Right lobe of liver (tissue), 6 donors: Measurements from ENCODE around the gene TNIK. TPM values are rescaled to one million over a fixed set of nuclear protein-coding genes. Genes with fewer than 3 reads are reported as not detected.
A peak's percentile ranks its signal among the peaks of the same experiment; 100 is the strongest.

ENCODE experiments used
- ATAC-seq, 4 donors: fragments of 200-7000 bp; cut with Tn5 transposase; one replicate each; pipeline ENCODE4 v1.9.1; 2020; ENCODE audit warnings: mild to moderate bottlenecking in 4 of 4, moderate library complexity in 4 of 4
- DNase-seq, 3 donors: peaks; one replicate each; pipeline ENCODE4 v3.0.0-alpha.2; 2020
- H3K27ac ChIP-seq, 3 donors: fragments of 200-600 bp; one replicate each; pipeline ENCODE4 v1.8.0; 2022
- H3K27me3 ChIP-seq, 2 donors: fragments of 200-600 bp; one replicate each; pipeline ENCODE4 v1.8.0; 2022
- H3K36me3 ChIP-seq, 4 donors: fragments of 200-600 bp; sonication (generic) in 1 of 4; one replicate each; pipeline versions ENCODE4 v1.5.1 to v1.8.0; 2017 to 2022; ENCODE audit warnings: control low read depth in 1 of 4
- H3K4me1 ChIP-seq, 4 donors: fragments of 200-600 bp; sonication (generic) in 1 of 4; one replicate each; pipeline versions ENCODE4 v1.5.1 to v1.8.0; 2017 to 2022; ENCODE audit warnings: control low read depth in 1 of 4
- H3K4me3 ChIP-seq, 3 donors: fragments of 200-600 bp; one replicate each; pipeline ENCODE4 v1.8.0; 2022
- H3K9me3 ChIP-seq, 4 donors: fragments of 200-600 bp; sonication (generic) in 1 of 4; one replicate each; pipeline versions ENCODE4 v1.5.1 to v1.8.0; 2017 to 2022; ENCODE audit warnings: control low read depth in 1 of 4
- CTCF ChIP-seq, 4 donors: fragments of 200-600 bp in 3 of 4; fragments of 450-650 bp in 1 of 4; IDR thresholded peaks; one replicate each; pipeline versions ENCODE4 v1.5.1 to v1.8.0; 2016 to 2022; ENCODE audit warnings: antibody characterized with exemption in 4 of 4, mild to moderate bottlenecking in 2 of 4
- POLR2A ChIP-seq: fragments of 450-650 bp; IDR thresholded peaks from one replicate; pipeline ENCODE4 v1.6.1; 2017; ENCODE audit warnings: antibody characterized with exemption, mild to moderate bottlenecking
- WGBS: methylation state at CpG from one replicate; pipeline ENCODE4 v1.1.6; 2018; ENCODE audit warnings: low coverage, low lambda C conversion rate; ENCODE audit not compliant: insufficient coverage; ENCODE audit errors: missing lambda C conversion rate; 5-methylcytosine and 5-hydroxymethylcytosine counted together
- intact Hi-C, 2 donors: fragments of 100-400 bp; cut with DNase I; formaldehyde crosslinking; loops; one replicate each; pipeline versions ENCODE4 v1.11.2 to v1.14.1; 2022
- total RNA-seq, 6 experiments: library from RNA; depleted of rRNA in 2 of 6; stranded (reverse); fragments of >200 nt in 2 of 6; fragmentation: NEBNext Ultra II Directional in 3 of 6; extraction: Animal tissue kit (Norgen Biotek cat#: 25700) in 3 of 6; gene quantifications; one replicate each; pipeline versions ENCODE4 v1.1.0 to v1.2.4, GENCODE V29; 2016 to 2023
- donor health status: DM: no; HTN: yes; CAD: no.
- donor health status: DM: no; HTN: no; CAD: no.
- donor health status: DM: no; HTN: no; CAD: no.
- donor health status: DM: no; HTN: yes; CAD: no.
- donor health status: DM: no; HTN: yes; CAD: no.

Gene TNIK
- total RNA-seq, 6 experiments from 2014 or later = 5.2 to 8.0 (median 6.8) TPM

GRCh38 chr3:171446801-171447578 is 13.2 kb downstream of the TNIK start:
- Histone ChIP-seq H3K9me3 (no peaks in the 10 kb centered on the region), H3K4me3 (no peak overlapping the region), H3K36me3 (no peaks in the 10 kb centered on the region), H3K4me1 (peaks cover 0 to 6% (median 0%) of the 10 kb centered on the region in 4 donors), H3K27me3 (no peaks in the 10 kb centered on the region), H3K27ac (no peak overlapping the region)
- intact Hi-C loops = no loop called here
- TF ChIP-seq CTCF (IDR thresholded peaks at IDR 0.05) = no peak
- ATAC-seq (peak; percentile 13 to 99 (median 48)), DNase-seq (peak in 1 of 3 donors; percentile 39)
- 85% methylated on average over 12 of the region's 12 CpGs for WGBS

- Histone ChIP-seq H3K27me3 (no peaks in the 10 kb centered on the region), H3K4me1 (peaks cover 0 to 6% (median 0%) of the 10 kb centered on the region in 4 donors), H3K27ac (no peak overlapping the region), H3K9me3 (no peaks in the 10 kb centered on the region), H3K4me3 (no peak overlapping the region), H3K36me3 (no peaks in the 10 kb centered on the region)
- intact Hi-C loops = no loop called here
- TF ChIP-seq POLR2A (no peak), CTCF (IDR thresholded peaks at IDR 0.05) (no peak)
- no peak for ATAC-seq
- WGBS = 88% methylated on average over 1 of the region's 1 CpG
- DNase-seq = no peak
Measured at GRCh38 chr3:171446301-171446700, 13.9 kb downstream of the TNIK start.

GRCh38 chr3:171445620-171446204 is 14.5 kb downstream of the TNIK start:
- H3K27me3 ChIP-seq = no peaks in the 10 kb centered on the region
- no peak for ATAC-seq
- H3K4me1 ChIP-seq = peaks cover 0 to 6% (median 0%) of the 10 kb centered on the region in 4 donors
- TF ChIP-seq CTCF (IDR thresholded peaks at IDR 0.05) (no peak), POLR2A (no peak)
- H3K27ac ChIP-seq = no peak overlapping the region
- WGBS = 96% methylated on average over 6 of the region's 6 CpGs
- H3K9me3 ChIP-seq = no peaks in the 10 kb centered on the region
- no peak for DNase-seq
- H3K36me3 ChIP-seq = no peaks in the 10 kb centered on the region
- intact Hi-C loops = no loop called here
- H3K4me3 ChIP-seq = no peak overlapping the region

- intact Hi-C loops = no loop called here
- no peaks in the 10 kb centered on the region for H3K36me3 ChIP-seq
- H3K4me1 ChIP-seq = peaks cover 0 to 6% (median 0%) of the 10 kb centered on the region in 4 donors
- H3K27me3 ChIP-seq = no peaks in the 10 kb centered on the region
- TF ChIP-seq POLR2A (no peak), CTCF (IDR thresholded peaks at IDR 0.05) (no peak)
- DNase-seq = no peak
- no peak overlapping the region for H3K4me3 ChIP-seq
- no peak overlapping the region for H3K27ac ChIP-seq
- no peak for ATAC-seq
- no peaks in the 10 kb centered on the region for H3K9me3 ChIP-seq
- WGBS = 59% methylated on average over 3 of the region's 3 CpGs
Measured at GRCh38 chr3:171444001-171444690, 16.1 kb downstream of the TNIK start.
